T-helper 9 cell (primary cell): Measurements from ENCODE around the gene CCL28.

ENCODE experiments used
- DNase-seq: peaks from one replicate; pipeline ENCODE4 v3.0.0-alpha.2; 2020

CCL28 gene

DNA sequence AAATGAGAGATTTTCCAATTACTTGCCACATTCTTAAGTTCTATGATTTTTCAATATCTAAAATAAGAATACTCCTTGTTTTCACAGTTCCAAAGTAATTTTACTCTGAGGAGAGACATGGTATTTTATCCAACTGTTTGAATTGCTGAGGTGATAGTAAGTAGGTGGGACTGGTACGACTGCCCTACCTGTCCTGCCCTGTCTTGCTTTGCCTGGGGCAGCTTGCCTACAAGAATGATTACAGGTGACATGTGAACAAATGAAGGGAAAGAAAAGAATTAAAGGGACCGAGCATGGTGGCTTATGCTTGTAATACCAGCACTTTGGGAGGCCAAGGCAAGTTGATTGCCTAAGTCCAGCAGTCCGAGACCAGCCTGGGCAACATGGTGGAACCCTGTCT lies 57.4 kb downstream of the CCL28 start:
- DNase-seq: no peak

DNA sequence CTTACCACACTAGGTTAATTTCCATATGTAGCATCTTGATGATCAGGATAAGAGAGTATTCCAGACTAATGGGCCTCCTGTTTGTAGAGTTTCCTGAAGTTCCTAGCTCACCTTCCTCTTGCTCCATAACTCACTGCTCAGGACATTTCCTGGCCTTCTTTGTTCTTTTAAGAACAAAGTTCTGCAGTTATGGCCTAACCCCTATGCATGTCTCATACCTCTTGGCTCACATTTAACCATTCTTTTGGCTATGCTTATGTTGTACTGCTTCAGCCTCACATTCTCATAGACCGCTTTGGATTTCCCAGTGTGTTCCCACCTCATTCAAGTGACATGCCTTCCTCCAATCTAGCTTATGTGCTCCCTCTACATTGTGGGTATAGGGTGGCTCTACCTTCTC lies 58.5 kb downstream of the CCL28 start:
- no peak for DNase-seq

DNA sequence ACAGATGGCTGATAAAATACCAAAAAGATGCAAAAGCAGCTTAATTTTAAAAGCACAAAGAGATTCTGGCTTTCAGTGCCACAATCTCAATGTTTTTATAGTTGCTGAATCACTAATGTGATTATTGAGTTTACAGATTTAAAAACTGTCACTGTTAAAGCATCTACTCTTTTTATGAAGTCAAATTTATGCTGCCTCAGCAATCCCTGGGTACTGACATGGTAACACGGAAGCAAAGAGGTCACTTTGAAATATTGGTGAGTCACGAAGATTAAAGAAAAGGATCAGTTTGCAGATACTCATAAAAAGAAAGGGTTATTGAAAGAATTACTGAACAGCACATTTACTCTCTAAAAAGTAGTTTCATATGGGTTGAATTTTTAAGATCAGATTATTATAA lies 59.3 kb downstream of the CCL28 start:
- DNase-seq: no peak

DNA sequence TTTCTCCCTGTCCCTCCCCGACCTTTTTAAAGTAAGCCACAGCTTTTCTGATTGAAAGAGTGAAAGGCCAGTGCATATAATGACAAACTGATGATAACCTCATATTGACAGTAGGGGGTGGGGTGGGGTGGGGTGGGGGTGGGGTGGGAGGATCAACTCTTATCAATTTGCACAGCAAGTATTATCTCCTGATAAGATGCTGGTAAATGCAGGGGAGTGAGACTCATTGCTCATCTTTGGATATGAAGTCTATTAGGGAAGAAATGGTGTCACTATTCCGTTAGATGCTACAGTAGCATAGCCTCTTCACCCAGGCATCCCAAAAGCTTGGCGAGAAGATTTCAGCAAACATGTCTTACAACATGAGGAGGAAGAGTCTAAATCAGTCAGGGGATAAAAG lies 60.1 kb downstream of the CCL28 start:
- no peak for DNase-seq

DNA sequence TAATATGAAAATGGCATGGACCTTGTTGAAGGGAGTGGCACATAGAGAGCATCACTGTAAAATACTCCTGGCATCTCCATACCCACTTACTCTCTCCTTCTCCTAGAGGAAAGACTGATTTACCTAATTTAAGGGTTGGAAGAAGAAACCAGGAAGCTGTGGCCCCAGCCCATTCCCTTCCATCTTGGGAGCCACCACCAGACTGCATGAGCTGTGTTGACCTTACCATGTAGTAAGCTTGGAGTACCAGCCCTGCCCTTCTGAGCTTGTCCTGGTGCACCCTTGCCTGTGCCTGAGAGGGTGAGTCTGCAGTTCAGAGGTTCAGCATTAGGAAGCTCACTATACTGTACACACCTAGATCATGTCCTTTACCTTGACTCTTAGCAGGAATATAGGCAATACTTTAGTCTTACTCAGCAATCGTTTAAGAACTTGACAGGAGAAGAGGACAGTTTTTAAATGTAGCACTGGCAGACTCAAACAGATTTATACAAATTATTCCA lies 63.3 kb downstream of the CCL28 start:
- no peak for DNase-seq

DNA sequence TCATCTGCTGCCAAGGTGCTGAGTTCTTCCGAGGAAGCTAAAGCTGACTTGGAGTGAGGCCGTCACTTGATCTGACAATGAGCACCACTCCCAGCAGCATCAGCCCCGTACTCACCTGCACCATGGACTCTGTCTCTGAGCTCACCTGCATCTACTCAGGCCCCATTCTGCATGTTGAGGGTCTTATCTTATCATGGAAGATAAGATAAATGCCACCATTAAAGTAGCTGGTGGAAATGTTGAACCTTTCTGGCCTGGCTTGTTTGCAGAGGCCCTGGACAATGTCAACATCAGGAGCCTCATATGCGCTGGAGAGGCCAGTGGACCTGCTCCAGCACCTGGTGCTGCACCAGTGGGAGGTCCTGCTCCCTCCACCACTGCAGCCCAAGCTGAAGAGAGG lies 64.0 kb downstream of the CCL28 start:
- DNase-seq: no peak

DNA sequence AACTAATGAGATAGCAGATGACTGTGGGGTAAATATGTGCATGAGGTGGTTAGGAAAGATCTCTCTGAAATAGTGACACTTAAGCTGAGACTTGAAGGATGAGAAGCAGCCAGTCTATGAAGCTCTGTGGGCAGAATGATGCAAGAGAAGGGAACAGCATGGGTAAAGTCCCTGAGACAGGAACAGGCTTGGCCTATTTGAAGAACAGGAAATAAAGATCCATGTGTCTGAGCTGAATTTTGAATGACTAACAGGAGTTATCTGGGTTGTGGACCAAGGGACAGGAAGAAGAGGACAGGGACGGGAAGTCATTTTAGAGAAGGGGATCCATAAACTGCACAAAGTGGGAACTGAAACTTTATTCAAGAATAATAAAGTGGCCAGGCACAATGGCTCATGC lies 73.3 kb downstream of the CCL28 start:
- DNase-seq: no peak

DNA sequence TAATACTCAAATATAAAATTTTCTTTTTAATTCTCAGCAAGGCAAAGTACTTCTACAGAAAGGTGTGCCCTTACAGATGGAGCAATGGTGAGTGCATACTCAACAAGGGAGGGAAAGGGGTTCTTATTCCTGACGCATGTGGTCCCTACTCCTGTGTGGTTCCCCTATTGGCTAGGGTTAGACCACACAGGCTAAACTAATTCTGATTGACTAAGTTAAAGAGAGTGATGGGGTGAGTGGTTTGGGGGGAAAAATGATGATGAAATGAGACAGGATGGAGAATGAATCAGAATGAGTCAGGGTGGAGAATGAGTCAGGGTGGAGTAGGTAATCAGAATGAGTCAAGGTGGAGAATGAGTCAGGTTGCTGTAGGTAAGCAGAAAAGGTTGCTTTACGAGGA lies 76.0 kb downstream of the CCL28 start:
- no peak for DNase-seq

DNA sequence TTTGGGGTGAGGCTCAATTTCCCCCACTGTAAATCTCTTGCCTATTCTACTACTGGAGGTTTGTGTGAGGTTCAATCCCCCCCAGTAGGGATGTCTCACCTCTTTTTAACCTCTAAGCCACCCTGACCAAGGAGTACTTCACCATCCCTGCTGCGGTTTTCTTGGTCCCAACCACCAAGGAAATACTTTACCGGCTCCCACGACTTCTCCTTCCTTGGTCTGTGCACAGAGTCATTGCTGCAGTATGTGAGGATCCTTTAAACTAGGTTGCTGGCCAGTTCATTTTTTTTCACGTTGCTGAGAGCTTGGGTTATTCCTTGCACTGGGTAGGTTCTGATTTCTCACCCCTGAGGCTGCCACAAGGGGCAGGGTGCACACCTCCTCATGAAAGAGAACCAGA lies 76.5 kb downstream of the CCL28 start:
- no peak for DNase-seq

DNA sequence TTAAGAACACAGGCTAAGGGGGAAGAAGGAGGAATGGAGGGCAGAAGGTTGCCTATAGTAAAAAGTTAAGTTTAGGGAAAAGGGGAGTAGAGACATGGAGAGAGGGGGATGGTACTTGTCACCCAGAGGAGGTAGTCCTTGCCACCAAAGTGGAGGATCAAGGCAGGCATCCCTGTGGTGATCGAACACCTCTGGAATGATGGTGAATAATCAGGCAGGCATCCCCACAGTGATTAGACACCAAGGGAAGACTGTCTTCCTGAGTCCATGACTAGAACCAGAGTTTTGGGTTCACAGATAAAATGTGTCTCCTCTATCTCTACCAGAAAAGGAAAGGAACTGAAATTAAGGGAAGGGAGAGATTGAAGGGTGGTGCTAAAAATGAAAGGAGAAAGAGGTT lies 79.8 kb downstream of the CCL28 start:
- DNase-seq: no peak
